OCI-LY1 (cell line): Measurements from ENCODE around the gene TTLL11.

Experiments
- H2AFZ ChIP-seq: fragments of 200-600 bp; sonication (generic), shearing (Covaris generic); 2 replicates; pipeline ENCODE4 v1.6.0; 2014; ENCODE audit warnings: antibody characterized with exemption, mild to moderate bottlenecking, low read length
- H3F3A ChIP-seq: fragments of 200-600 bp; sonication (generic), shearing (Covaris generic); 2 replicates; pipeline ENCODE4 v1.6.0; 2014; ENCODE audit warnings: mild to moderate bottlenecking, antibody characterized with exemption, low read length, moderate library complexity; ENCODE audit not compliant: insufficient read depth
- H3K27ac ChIP-seq: fragments of 200-600 bp; sonication (generic); 2 replicates; pipeline ENCODE4 v1.5.1; 2014; ENCODE audit warnings: low read length, mixed run types, mild to moderate bottlenecking, low read depth; ENCODE audit not compliant: poor library complexity, severe bottlenecking
- H3K27me3 ChIP-seq: fragments of 200-600 bp; sonication (generic); 2 replicates; pipeline ENCODE4 v1.6.0; 2014; ENCODE audit warnings: antibody characterized with exemption, mild to moderate bottlenecking, low read length, moderate library complexity; ENCODE audit not compliant: insufficient read depth
- H3K36me3 ChIP-seq: fragments of 200-600 bp; sonication (generic); 2 replicates; pipeline ENCODE4 v1.6.1; 2014; ENCODE audit warnings: mild to moderate bottlenecking, antibody characterized with exemption, low read length, moderate library complexity, mixed read lengths; ENCODE audit not compliant: insufficient read depth
- H3K4me1 ChIP-seq: fragments of 200-600 bp; sonication (generic); 2 replicates; pipeline ENCODE4 v1.5.1; 2014; ENCODE audit warnings: mild to moderate bottlenecking, low read length, moderate library complexity; ENCODE audit not compliant: insufficient read depth, severe bottlenecking
- H3K4me2 ChIP-seq: fragments of 200-600 bp; sonication (generic), shearing (Covaris generic); 2 replicates; pipeline ENCODE4 v1.6.1; 2014; ENCODE audit warnings: low read length
- H3K4me3 ChIP-seq: fragments of 200-600 bp; sonication (generic); 2 replicates; pipeline ENCODE4 v1.5.1; 2014; ENCODE audit warnings: low read length, low read depth, mild to moderate bottlenecking, mixed read lengths; ENCODE audit not compliant: poor library complexity, severe bottlenecking
- H3K79me2 ChIP-seq: fragments of 200-600 bp; shearing (Covaris generic); 2 replicates; pipeline ENCODE4 v1.6.1; 2016; ENCODE audit warnings: mixed run types, low read length, mixed read lengths; ENCODE audit not compliant: insufficient read depth
- H3K9ac ChIP-seq: fragments of 200-600 bp; sonication (generic), shearing (Covaris generic); 2 replicates; pipeline ENCODE4 v1.6.1; 2014; ENCODE audit warnings: mild to moderate bottlenecking, low read length, mixed read lengths
- H3K9me2 ChIP-seq: fragments of 200-600 bp; sonication (generic), shearing (Covaris generic); 2 replicates; pipeline ENCODE4 v1.6.1; 2014; ENCODE audit warnings: low read depth, mild to moderate bottlenecking, low read length, mixed read lengths
- H3K9me3 ChIP-seq: fragments of 200-600 bp; shearing (Covaris generic); 2 replicates; pipeline ENCODE4 v1.6.1; 2014; ENCODE audit warnings: low read length, mixed read lengths
- H4K20me1 ChIP-seq: fragments of 200-600 bp; sonication (generic), shearing (Covaris generic); 2 replicates; pipeline ENCODE4 v1.6.0; 2016; ENCODE audit warnings: mild to moderate bottlenecking, low read length; ENCODE audit not compliant: insufficient read depth
- CTCF ChIP-seq: fragments of 200-600 bp; sonication (generic), shearing (Covaris generic); IDR thresholded peaks from 2 replicates; pipeline ENCODE4 v1.5.1; 2017; ENCODE audit warnings: mild to moderate bottlenecking, antibody characterized with exemption, low read length, moderate library complexity, mixed read lengths
- EZH2 ChIP-seq: fragments of 200-600 bp; sonication (generic), shearing (Covaris generic); IDR thresholded peaks from 2 replicates; pipeline ENCODE4 v1.8.0; 2017; ENCODE audit warnings: borderline replicate concordance, mixed run types, mild to moderate bottlenecking, antibody characterized with exemption, low read length, moderate library complexity, mixed read lengths

Gene TTLL11

GRCh38 chr9:122029898-122030297 lies 63.2 kb downstream of the TTLL11 start:
- Histone ChIP-seq H3K9ac (no peak overlapping the region), H3K4me3 (no peak overlapping the region), H3K27me3 (no peaks in the 10 kb centered on the region), H4K20me1 (no peaks in the 10 kb centered on the region), H3K36me3 (no peaks in the 10 kb centered on the region), H3K27ac (no peak overlapping the region), H3F3A (no peaks in the 10 kb centered on the region), H3K9me3 (no peaks in the 10 kb centered on the region), H3K79me2 (no peaks in the 10 kb centered on the region), H3K4me1 (no peaks in the 10 kb centered on the region), H2AFZ (no peak overlapping the region), H3K4me2 (no peak overlapping the region), H3K9me2 (no peaks in the 10 kb centered on the region)
- no peak for TF ChIP-seq CTCF
- no peak for TF ChIP-seq EZH2

GRCh38 chr9:122028089-122028488 lies 65.0 kb downstream of the TTLL11 start:
- no peaks in the 10 kb centered on the region for H3K36me3 ChIP-seq

GRCh38 chr9:122020398-122020797 lies 72.7 kb downstream of the TTLL11 start:
- H3K9me2 ChIP-seq: no peaks in the 10 kb centered on the region
- TF ChIP-seq CTCF (no peak), EZH2 (no peak)
- no peaks in the 10 kb centered on the region for H3K36me3 ChIP-seq
- no peaks in the 10 kb centered on the region for H3F3A ChIP-seq
- no peaks in the 10 kb centered on the region for H3K79me2 ChIP-seq
- no peaks in the 10 kb centered on the region for H3K4me1 ChIP-seq
- no peak overlapping the region for H2AFZ ChIP-seq
- H3K9ac ChIP-seq: no peak overlapping the region
- no peak overlapping the region for H3K27ac ChIP-seq
- H3K4me3 ChIP-seq: no peak overlapping the region
- H4K20me1 ChIP-seq: no peaks in the 10 kb centered on the region
- no peaks in the 10 kb centered on the region for H3K27me3 ChIP-seq
- H3K9me3 ChIP-seq: no peaks in the 10 kb centered on the region
- H3K4me2 ChIP-seq: no peak overlapping the region

More at GRCh38 chr9:122028089-122028488, 65.0 kb downstream of the TTLL11 start:
- Histone ChIP-seq H3K9me3 (no peaks in the 10 kb centered on the region), H3K4me2 (no peak overlapping the region), H4K20me1 (no peaks in the 10 kb centered on the region), H3K9me2 (no peaks in the 10 kb centered on the region), H3K27me3 (no peaks in the 10 kb centered on the region), H3F3A (no peaks in the 10 kb centered on the region), H3K4me3 (no peak overlapping the region), H3K79me2 (no peaks in the 10 kb centered on the region), H3K9ac (no peak overlapping the region), H3K4me1 (no peaks in the 10 kb centered on the region), H2AFZ (no peak overlapping the region), H3K27ac (no peak overlapping the region)
- TF ChIP-seq EZH2 (no peak), CTCF (no peak)
